ENCODE measurements around the gene AMACR.

DNA sequence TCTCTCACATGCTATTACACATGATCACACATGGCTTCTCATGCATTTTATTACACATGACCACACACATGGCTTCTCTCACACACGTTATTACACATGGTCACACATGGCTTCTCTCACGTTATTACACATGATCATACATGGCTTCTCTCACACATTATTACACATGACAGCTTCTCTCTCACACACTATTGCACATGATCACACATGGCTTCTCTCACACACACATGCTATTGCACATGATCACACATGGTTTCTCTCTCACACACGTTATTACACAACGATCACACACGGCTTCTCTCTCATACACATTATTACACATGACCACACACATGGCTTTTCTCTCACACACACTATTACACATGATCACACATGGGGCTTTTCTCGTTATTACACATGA, 22.4 kb downstream of the AMACR start:
- TF ChIP-seq MXI1 (IDR thresholded peaks at IDR 0.05; ENCODE audit: borderline replicate concordance, low read depth, low read length) (no peak), NFKB2 (CRISPR knock-in tag; IDR thresholded peaks at IDR 0.05; ENCODE audit: borderline replicate concordance) (no peak), SP1 (IDR thresholded peaks at IDR 0.05) (no peak), SP1 (CRISPR knock-in tag; IDR thresholded peaks at IDR 0.05) (no peak), JUND (CRISPR knock-in tag; IDR thresholded peaks at IDR 0.05) (no peak)
- TF ChIP-seq, protein P1, sequence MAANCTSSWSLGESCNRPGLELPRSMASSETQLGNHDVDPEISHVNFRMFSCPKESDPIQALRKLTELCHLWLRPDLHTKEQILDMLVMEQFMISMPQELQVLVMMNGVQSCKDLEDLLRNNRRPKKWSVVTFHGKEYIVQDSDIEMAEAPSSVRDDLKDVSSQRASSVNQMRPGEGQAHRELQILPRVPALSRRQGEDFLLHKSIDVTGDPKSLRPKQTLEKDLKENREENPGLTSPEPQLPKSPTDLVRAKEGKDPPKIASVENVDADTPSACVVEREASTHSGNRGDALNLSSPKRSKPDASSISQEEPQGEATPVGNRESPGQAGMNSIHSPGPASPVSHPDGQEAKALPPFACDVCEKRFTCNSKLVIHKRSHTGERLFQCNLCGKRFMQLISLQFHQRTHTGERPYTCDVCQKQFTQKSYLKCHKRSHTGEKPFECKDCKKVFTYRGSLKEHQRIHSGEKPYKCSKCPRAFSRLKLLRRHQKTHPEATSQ (CRISPR knock-in tag; IDR thresholded peaks at IDR 0.05; ENCODE audit: borderline replicate concordance) = no peak
